Measurements from ENCODE around the gene ACOT12. TPM values are rescaled to one million over a fixed set of nuclear protein-coding genes. Genes with fewer than 3 reads are reported as not detected.

Gene ACOT12
- total and polyA plus RNA-seq, 9 of the 15 experiments (the other 6 are each of a cell fraction or from before 2014, with no cell fraction given), result 0.03 TPM; not detected in 8

- H4K20me1 ChIP-seq (replicated peaks; ENCODE audit: control insufficient read depth, insufficient read depth, low read length), result no peaks in the 10 kb centered on the region
- 5% methylated on average over 4 of the region's 4 CpGs for WGBS (ENCODE audit: insufficient coverage, low coverage, missing lambda C conversion rate)
- BruUV-seq (replicated peaks), result no TSS peak
- H3K36me3 ChIP-seq (ENCODE audit: control insufficient read depth, insufficient read depth, low read length), result no peaks in the 10 kb centered on the region
- no peak overlapping the region for H3K9ac ChIP-seq (ENCODE audit: insufficient read depth in 1 of 2, low read depth in 2 of 2, low read length in 2 of 2)
- ChIA-PET POLR2A (no interaction called here), CTCF (ENCODE audit: low intra/inter-chr PET ratio) (no interaction called here)
- intact Hi-C loops (cut with micrococcal nuclease) (no loop called here), in situ Hi-C loops (cut with MboI) (no loop called here)
- TF ChIP-seq TAF9B (IDR thresholded peaks at IDR 0.05; ENCODE audit: partially characterized antibody) (no peak), YBX1 (IDR thresholded peaks at IDR 0.05) (no peak), ZNF431 (CRISPR knock-in tag; IDR thresholded peaks at IDR 0.05) (no peak), SMAD1 (IDR thresholded peaks at IDR 0.05; ENCODE audit: low read depth, low read length, partially characterized antibody) (no peak)
- DNase-seq (ENCODE audit: extremely low read depth in 1 of 4, low spot score in 3 of 4), result no peak
- no peaks in the 10 kb centered on the region for H3K9me1 ChIP-seq (ENCODE audit: control insufficient read depth, insufficient read depth, low read length)
- no peaks in the 10 kb centered on the region for H3K9me3 ChIP-seq (replicated peaks; ENCODE audit: control insufficient read depth, insufficient read depth, low read depth, low read length)
- no peaks in the 10 kb centered on the region for H3K79me2 ChIP-seq (ENCODE audit: control insufficient read depth, insufficient read depth, low read length)
- no peak overlapping the region for H3K4me3 ChIP-seq
- no peak overlapping the region for H2AFZ ChIP-seq (ENCODE audit: low read depth, low read length)
- no peak overlapping the region for H3K4me2 ChIP-seq (ENCODE audit: insufficient read depth, low read length)
- ATAC-seq, result no peak
- no peaks in the 10 kb centered on the region for H3K4me1 ChIP-seq (replicated peaks in 1 of 2; ENCODE audit: control insufficient read depth in 2 of 2, insufficient read depth in 2 of 2, low read length in 2 of 2)
- FAIRE-seq, result no peak
- H3K27ac ChIP-seq (ENCODE audit: extremely low read depth, low read depth, low read length), result no peak overlapping the region
- peaks cover 17 to 21% of the 10 kb centered on the region in 2 experiments; a peak in 4 of 5 replicates for H3K27me3 ChIP-seq (ENCODE audit: control insufficient read depth in 2 of 2, insufficient read depth in 2 of 2, low read length in 2 of 2)
These were observed 44.8 kb downstream of the ACOT12 start for GRCh38 chr5:81349161-81349560.

DNA sequence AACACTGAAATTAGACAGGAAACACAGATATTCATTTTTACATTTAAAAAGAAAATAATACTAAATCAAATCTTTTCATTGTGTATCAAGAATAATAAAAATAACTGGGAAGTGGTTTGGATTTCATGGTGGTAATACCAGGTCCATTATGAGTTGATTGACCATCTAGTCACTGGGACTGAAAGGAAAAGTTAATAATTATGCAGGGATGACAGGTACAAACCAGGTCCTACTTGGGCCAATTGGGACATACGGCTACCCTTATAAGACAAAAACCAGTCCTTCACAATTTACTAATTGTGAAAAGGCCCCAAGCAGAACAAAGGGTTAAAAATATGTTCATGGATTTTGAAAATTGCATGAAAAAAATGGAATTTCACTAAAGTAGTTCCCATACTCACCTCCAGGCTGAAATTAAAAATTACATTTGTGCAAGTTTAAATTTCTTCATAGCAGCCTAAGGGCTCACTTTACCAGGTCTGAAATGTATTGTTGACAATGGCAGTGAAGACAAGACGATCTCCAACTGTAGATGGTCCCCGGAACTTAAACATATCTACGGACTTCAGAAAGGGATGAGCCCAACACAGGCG is 48.4 kb downstream of the ACOT12 start:
- Histone ChIP-seq H3K9ac (ENCODE audit: insufficient read depth in 1 of 2, low read depth in 2 of 2, low read length in 2 of 2) (no peak overlapping the region), H2AFZ (ENCODE audit: low read depth, low read length) (no peak overlapping the region), H3K79me2 (ENCODE audit: control insufficient read depth, insufficient read depth, low read length) (no peaks in the 10 kb centered on the region), H3K9me3 (replicated peaks; ENCODE audit: control insufficient read depth, insufficient read depth, low read depth, low read length) (no peaks in the 10 kb centered on the region), H3K27ac (ENCODE audit: extremely low read depth, low read depth, low read length) (no peak overlapping the region), H4K20me1 (replicated peaks; ENCODE audit: control insufficient read depth, insufficient read depth, low read length) (no peaks in the 10 kb centered on the region), H3K4me1 (replicated peaks in 1 of 2; ENCODE audit: control insufficient read depth in 2 of 2, insufficient read depth in 2 of 2, low read length in 2 of 2) (no peaks in the 10 kb centered on the region), H3K27me3 (ENCODE audit: control insufficient read depth in 2 of 2, insufficient read depth in 2 of 2, low read length in 2 of 2) (peaks cover 23 to 24% of the 10 kb centered on the region in 2 experiments; a peak in 4 of 5 replicates), H3K4me3 (no peak overlapping the region), H3K36me3 (ENCODE audit: control insufficient read depth, insufficient read depth, low read length) (no peaks in the 10 kb centered on the region), H3K9me1 (ENCODE audit: control insufficient read depth, insufficient read depth, low read length) (no peaks in the 10 kb centered on the region), H3K4me2 (ENCODE audit: insufficient read depth, low read length) (no peak overlapping the region)
- ATAC-seq, result no peak
- POLR2A ChIA-PET, result no interaction called here
- no peak for DNase-seq (ENCODE audit: extremely low read depth in 1 of 4, low spot score in 3 of 4)
- in situ Hi-C loops (cut with MboI) (no loop called here), intact Hi-C loops (cut with micrococcal nuclease) (no loop called here)
- 4% methylated on average over 5 of the region's 5 CpGs for WGBS (ENCODE audit: insufficient coverage, low coverage, missing lambda C conversion rate)
- FAIRE-seq, result peak; percentile 37
- BruUV-seq (replicated peaks), result no TSS peak
- TF ChIP-seq, protein P1, sequence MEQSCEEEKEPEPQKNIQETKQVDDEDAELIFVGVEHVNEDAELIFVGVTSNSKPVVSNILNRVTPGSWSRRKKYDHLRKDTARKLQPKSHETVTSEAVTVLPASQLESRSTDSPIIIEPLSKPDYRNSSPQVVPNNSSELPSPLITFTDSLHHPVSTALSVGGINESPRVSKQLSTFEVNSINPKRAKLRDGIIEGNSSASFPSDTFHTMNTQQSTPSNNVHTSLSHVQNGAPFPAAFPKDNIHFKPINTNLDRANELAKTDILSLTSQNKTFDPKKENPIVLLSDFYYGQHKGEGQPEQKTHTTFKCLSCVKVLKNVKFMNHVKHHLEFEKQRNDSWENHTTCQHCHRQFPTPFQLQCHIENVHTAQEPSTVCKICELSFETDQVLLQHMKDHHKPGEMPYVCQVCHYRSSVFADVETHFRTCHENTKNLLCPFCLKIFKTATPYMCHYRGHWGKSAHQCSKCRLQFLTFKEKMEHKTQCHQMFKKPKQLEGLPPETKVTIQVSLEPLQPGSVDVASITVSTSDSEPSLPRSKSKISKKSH (CRISPR knock-in tag; IDR thresholded peaks at IDR 0.05), result no peak
- TF ChIP-seq DACH1 (IDR thresholded peaks at IDR 0.05; ENCODE audit: partially characterized antibody) (no peak), ZNF384 (IDR thresholded peaks at IDR 0.05; ENCODE audit: low read depth, low read length) (no peak), SAFB (IDR thresholded peaks at IDR 0.05; ENCODE audit: borderline replicate concordance, low read depth, low read length) (no peak), FOXK1 (CRISPR knock-in tag; IDR thresholded peaks at IDR 0.05; ENCODE audit: borderline replicate concordance) (no peak), SMAD3 (CRISPR knock-in tag; conservative IDR thresholded peaks at IDR 0.05) (no peak), U2AF2 (optimal IDR thresholded peaks at IDR 0.05; ENCODE audit: low read depth, low read length) (no peak), ZC3H8 (IDR thresholded peaks at IDR 0.05) (no peak)
- CTCF ChIA-PET (ENCODE audit: low intra/inter-chr PET ratio), result interaction anchor here (0.5 kb wide), 1 partner anchor 298 kb away, joined by 3 read pairs; no protein-coding TSS in a partner anchor

All from K562 (cell line).